Large intestine (tissue), 12 donors: ENCODE data around the gene NR2E3. TPM values are rescaled to one million over a fixed set of nuclear protein-coding genes. Genes with fewer than 3 reads are reported as not detected.

Experiments used
- DNase-seq, 2 donors: peaks; one replicate each; pipeline versions ENCODE4 v3.0.0 to v3.0.0-alpha.2; 2013
- H3K27ac ChIP-seq: one replicate; pipeline ENCODE4 v1.5.1; 2013; ENCODE audit warnings: low read length
- H3K27me3 ChIP-seq: 2 replicates; pipeline ENCODE4 v1.6.1; 2013; ENCODE audit warnings: low read length; ENCODE audit not compliant: control insufficient read depth, insufficient read depth
- H3K36me3 ChIP-seq: 2 replicates; pipeline ENCODE4 v1.6.1; 2013; ENCODE audit warnings: low read length; ENCODE audit not compliant: control insufficient read depth, insufficient read depth
- H3K4me1 ChIP-seq: one replicate; pipeline ENCODE4 v1.6.1; 2013; ENCODE audit warnings: low read length; ENCODE audit not compliant: control insufficient read depth, insufficient read depth
- H3K4me3 ChIP-seq: one replicate; pipeline ENCODE4 v1.5.1; 2013; ENCODE audit warnings: low read length
- H3K9me3 ChIP-seq: one replicate; pipeline ENCODE4 v1.6.1; 2013; ENCODE audit warnings: mild to moderate bottlenecking, low read depth, low read length, moderate library complexity; ENCODE audit not compliant: control insufficient read depth
- WGBS: methylation state at CpG from one replicate; pipeline ENCODE4 v1.1.5; 2013; ENCODE audit warnings: low lambda C conversion rate; ENCODE audit not compliant: insufficient coverage; 5-methylcytosine and 5-hydroxymethylcytosine counted together
- long read RNA-seq, 11 donors: transcript quantifications; one replicate each; lab custom pipeline, GENCODE V29; 2026
- polyA plus RNA-seq: library from polyadenylated mRNA; unstranded; fragments of 120-200 nt; gene quantifications from one replicate; pipeline ENCODE4 v1.2.1, GENCODE V29; 2013

The NR2E3 gene
- polyA plus RNA-seq = 0.54 TPM
- long read RNA-seq, donor 1 = 0 reads
- long read RNA-seq, donor 2 = 0 reads
- long read RNA-seq, donor 3 = 0 reads
- long read RNA-seq, donor 4 = 0 reads
- long read RNA-seq, donor 5 = 0 reads
- long read RNA-seq, donor 6 = 0 reads
- long read RNA-seq, donor 7 = 0 reads
- long read RNA-seq, donor 8 = 0 reads
- long read RNA-seq, donor 9 = 0 reads
- long read RNA-seq, donor 10 = 0 reads
- long read RNA-seq, donor 11 = 0 reads

DNA sequence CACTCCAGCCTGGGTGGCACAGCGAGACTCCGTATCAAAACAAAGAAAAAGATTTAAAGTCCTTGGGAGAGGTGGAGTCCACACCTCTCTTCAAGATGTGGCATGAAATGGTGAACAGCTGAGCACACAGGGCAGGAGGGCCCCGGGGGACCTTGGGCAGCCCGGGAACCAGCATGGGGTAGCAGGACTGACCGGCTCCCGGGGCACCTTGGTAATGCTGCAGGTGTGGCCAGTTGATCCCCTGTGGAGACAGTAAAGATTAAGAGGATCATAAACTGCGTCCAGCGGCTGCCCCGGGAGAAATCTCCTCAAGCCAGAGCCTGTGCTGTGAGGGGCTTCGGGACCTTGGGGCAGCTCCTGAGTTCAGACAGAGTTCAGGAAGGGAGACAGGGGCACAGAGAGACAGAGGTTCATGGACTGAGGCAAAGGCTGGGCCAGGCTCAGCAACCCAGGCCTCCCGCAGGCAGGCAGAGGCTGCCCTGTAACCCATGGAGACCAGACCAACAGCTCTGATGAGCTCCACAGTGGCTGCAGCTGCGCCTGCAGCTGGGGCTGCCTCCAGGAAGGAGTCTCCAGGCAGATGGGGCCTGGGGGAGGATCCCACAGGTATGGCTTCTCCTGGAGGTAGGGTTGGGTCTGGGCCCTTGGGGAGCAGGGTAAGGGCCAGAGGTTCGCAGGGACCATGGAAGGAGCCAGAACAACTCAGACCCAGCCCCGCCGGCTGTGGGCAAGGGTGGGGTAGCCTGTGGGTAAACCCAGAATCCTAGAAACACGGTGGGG is at the start of gene NR2E3:
Gene NR2E3 (plus strand): TSS at position 299 of the 780 bp plus-strand sequence. CDS start 190 bp downstream, at position 489.
- Histone ChIP-seq H3K4me3 (no peak within 1 kb of the TSS), H3K36me3 (no peaks in the 10 kb centered on the region), H3K27ac (no peak within 1 kb of the TSS), H3K4me1 (peaks cover 8% of the 10 kb centered on the region), H3K27me3 (no peaks in the 10 kb centered on the region), H3K9me3 (no peaks in the 10 kb centered on the region)
- no CpG with 5 or more reads among the region's 16 CpGs for WGBS
- DNase-seq = no peak

DNA sequence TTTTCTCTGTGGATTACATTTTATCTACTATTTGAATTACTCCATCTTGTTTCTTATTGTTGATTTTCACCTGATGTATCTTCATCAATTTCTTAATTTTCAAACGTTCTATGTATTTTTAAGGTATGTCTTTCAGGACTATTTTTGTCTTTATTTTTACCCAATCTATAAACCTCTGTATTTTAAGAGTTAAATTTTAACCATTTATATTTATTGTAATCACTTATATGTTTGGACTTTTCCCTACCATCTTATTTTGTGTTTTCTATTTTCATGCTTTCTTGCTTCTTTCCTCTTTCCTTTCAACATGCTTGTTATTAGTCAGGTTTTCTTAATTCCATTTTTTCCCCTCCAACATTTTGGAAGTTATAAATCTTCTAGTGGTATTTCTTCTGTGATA is 49.5 kb upstream of the NR2E3 start:
- Histone ChIP-seq H3K4me1 (peaks cover 48% of the 10 kb centered on the region), H3K9me3 (peaks cover 6% of the 10 kb centered on the region), H3K27me3 (no peaks in the 10 kb centered on the region), H3K36me3 (peaks cover 14% of the 10 kb centered on the region), H3K4me3 (no peak overlapping the region), H3K27ac (peak overlapping the region; percentile 84)
- 100% methylated on average over 1 of the region's 1 CpG for WGBS
- DNase-seq = no peak

DNA sequence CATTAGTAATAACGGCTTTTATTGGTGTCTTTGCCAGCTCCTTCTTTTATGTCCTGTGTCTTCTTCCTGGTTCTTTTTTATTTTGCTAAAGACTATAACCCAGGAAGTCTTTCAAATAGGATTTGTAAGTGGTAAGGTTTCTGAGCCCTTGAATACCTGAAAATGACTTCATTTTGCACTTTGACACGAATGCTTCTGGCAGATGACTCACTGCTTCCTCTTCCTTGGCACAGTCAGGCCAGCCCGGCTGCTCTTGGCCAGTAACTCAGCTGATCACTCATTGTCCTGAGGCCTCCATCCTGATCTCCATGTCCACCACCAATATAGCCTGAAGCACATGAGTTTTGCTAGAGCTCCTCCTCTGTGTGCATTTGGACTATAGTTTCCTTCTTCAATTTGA is 48.7 kb upstream of the NR2E3 start:
- Histone ChIP-seq H3K4me1 (peaks cover 48% of the 10 kb centered on the region), H3K27ac (peak overlapping the region; percentile 84), H3K36me3 (peaks cover 14% of the 10 kb centered on the region), H3K27me3 (no peaks in the 10 kb centered on the region), H3K9me3 (peaks cover 6% of the 10 kb centered on the region), H3K4me3 (no peak overlapping the region)
- DNase-seq = peak; percentile 90 to 93
- 40% methylated on average over 1 of the region's 3 CpGs for WGBS

DNA sequence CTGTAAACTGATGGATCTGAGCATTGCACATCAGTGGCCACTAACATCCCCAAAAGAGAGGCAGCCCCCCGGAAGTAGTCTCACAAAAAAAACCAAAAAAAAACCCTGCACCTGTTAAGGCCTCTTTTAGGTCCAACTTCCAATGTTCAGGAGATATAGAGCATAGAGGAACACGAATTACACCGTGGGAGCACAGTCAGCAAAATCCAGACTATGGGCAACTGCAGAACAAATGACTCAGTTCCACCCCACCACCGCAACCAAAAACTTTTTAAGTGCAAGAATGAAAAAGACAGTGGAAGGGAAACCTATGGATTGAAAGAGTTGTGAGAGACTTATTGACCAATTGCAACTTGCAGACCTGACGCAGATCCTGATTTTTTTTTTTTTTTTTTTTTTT is 42.2 kb upstream of the NR2E3 start:
- WGBS = no CpG with 5 or more reads among the region's 5 CpGs
- H3K36me3 ChIP-seq = peaks cover 18% of the 10 kb centered on the region
- no peak overlapping the region for H3K27ac ChIP-seq
- no peak for DNase-seq
- no peaks in the 10 kb centered on the region for H3K9me3 ChIP-seq
- no peak overlapping the region for H3K4me3 ChIP-seq
- H3K4me1 ChIP-seq = no peaks in the 10 kb centered on the region
- no peaks in the 10 kb centered on the region for H3K27me3 ChIP-seq

DNA sequence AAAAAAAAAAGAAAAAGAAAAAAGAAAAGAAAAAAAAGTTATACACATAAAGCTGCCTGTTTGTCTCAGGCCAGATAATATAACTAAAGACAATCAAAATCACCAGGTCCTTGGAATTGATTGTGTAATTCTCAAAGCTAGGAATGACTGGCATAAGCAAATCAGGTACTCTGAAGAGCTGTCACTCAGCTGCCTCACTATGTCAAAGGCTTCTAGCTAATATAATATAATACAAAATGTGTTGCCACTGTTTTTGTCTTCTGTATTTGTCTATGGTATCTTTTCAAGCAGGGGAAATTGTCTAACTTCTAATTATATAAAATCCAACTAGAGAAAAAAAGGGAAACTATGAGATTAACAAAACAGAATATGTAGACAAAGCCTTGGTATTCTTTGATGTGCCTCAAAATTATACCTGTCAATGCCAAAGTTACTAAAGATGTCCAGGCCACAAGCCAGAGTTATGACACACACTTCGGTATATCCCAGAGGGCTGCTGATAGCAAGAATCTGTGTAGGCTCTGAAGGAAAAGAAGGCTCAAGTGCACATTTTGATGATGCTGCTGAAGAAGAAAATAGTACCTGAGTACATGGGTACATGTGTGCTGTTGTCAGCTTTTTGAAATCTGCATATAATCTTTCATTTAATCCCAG is 37.0 kb upstream of the NR2E3 start:
- Histone ChIP-seq H3K27me3 (no peaks in the 10 kb centered on the region), H3K36me3 (peaks cover 8% of the 10 kb centered on the region), H3K4me3 (no peak overlapping the region), H3K9me3 (no peaks in the 10 kb centered on the region), H3K27ac (no peak overlapping the region), H3K4me1 (no peaks in the 10 kb centered on the region)
- no CpG with 5 or more reads among the region's 1 CpG for WGBS
- DNase-seq = no peak

DNA sequence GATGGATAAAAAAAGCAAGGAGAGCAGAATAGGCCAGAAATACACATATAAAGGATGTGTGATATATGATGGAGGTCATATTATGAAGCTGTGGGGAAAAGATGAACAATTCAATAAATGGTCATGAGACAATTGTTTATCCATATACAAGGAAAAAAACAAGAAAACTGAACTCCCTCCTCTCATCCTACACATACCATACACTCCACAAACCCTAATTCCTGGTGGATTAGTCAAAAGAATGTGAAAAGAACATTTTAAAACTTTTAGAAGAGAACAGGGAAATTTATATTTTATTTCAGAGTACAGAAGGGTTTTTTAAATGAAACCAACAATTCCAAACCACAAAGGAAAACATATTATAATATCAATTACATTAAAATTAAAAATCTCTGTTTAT is 34.5 kb upstream of the NR2E3 start:
- Histone ChIP-seq H3K9me3 (no peaks in the 10 kb centered on the region), H3K4me1 (no peaks in the 10 kb centered on the region)

DNA sequence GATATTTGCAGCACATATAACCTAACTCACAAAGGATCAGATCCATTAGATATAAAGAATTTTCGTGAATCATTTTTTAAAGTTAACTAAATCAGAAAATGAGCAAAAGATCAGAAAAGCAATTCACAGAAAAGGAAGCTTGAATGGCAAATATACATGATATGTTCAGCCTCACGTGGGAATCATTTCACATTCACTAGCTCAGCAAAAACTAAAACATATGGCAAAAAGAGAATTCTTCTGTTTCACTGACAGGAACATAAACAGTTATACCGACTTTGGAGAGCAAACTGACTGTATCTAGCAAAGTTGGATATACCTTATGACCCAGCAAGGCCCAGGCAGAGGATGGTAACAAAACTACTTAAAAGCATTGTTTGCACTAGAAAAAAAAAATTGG is 34.0 kb upstream of the NR2E3 start:
- H3K27ac ChIP-seq = no peak overlapping the region

More for the DNA sequence above, 34.5 kb upstream of the NR2E3 start:
- Histone ChIP-seq H3K4me3 (no peak overlapping the region), H3K36me3 (peaks cover 8% of the 10 kb centered on the region), H3K27me3 (no peaks in the 10 kb centered on the region), H3K27ac (no peak overlapping the region)
- no peak for DNase-seq

DNA sequence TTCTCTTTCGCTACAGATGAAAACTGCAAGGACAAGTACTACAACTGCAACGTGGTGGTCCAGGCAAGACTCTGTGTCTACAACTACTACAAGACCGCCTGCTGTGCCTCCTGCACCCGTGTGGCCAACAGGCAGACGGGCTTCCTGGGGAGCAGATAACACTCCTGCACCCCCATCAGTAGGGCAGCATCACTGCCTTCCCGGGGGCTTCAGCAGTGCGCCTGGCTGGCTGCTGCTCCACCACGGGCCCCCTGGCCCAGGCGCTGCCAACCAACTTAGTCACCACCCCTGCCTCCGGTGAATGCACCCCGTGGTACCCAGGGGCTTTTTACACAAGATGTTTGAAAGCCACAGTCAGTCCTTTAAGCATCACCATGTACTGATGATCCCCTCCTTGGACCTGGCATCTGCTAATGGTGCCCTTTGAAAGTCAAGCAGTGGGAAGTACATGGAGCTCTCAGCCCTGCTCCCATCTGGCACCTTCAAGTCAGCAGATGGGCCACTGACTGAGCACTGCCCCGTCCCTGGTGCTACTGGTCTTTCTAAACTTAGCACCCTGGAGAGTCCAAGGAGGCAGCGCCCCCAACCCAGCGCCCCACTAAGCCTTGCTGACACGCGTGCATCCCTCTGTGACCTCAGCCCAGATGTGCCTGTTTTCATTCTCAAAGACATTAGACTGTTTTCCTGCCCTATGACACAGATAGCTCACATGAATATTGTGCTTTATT is 33.0 kb upstream of the NR2E3 start:
- Histone ChIP-seq H3K27ac (no peak overlapping the region), H3K27me3 (no peaks in the 10 kb centered on the region), H3K4me1 (no peaks in the 10 kb centered on the region), H3K36me3 (no peaks in the 10 kb centered on the region), H3K4me3 (no peak overlapping the region), H3K9me3 (no peaks in the 10 kb centered on the region)
- no CpG with 5 or more reads among the region's 16 CpGs for WGBS
- DNase-seq = no peak

More for the DNA sequence above, 34.0 kb upstream of the NR2E3 start:
- H3K9me3 ChIP-seq = no peaks in the 10 kb centered on the region
- no peaks in the 10 kb centered on the region for H3K4me1 ChIP-seq
- 100% methylated on average over 1 of the region's 3 CpGs for WGBS
- H3K4me3 ChIP-seq = no peak overlapping the region
- DNase-seq = no peak
- H3K36me3 ChIP-seq = peaks cover 7% of the 10 kb centered on the region
- H3K27me3 ChIP-seq = no peaks in the 10 kb centered on the region

DNA sequence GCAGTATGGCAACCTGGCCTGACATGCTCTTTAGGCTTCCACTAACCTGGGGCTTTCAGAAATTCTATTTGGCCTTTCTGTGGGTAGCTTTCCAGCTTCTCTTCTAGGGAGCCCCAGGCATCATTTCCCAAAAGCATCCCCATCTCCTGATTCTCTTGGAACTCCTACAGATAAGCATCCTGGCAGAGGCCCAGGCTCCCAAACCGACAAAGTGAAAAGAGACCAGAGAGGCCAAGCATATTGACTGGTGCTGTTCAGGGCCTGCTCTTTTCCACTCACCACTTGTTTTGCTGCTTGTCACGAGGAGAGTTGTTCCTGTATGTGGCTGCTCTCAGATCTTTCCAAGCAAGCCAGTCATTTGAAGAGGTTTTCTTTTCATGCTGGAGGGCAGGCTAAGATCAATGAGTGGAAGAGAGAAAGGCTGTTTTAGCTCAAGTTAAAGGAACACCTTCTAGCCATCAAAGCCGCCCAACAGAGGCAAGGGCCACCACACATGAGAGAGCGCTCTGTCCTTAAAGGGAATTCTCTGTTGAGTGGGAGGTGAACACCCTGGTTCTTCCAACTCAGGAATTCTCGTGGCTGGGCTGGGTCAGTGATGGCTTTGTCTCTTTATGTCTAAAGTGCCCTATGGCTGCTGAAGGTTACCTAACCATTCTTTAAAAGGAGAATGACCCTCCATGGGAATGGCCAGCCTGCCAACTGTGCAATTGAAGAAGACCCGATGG is 31.1 kb upstream of the NR2E3 start:
- H3K4me3 ChIP-seq = no peak overlapping the region
- no peaks in the 10 kb centered on the region for H3K36me3 ChIP-seq
- no peaks in the 10 kb centered on the region for H3K9me3 ChIP-seq
- no peaks in the 10 kb centered on the region for H3K4me1 ChIP-seq
- H3K27ac ChIP-seq = no peak overlapping the region
- no peak for DNase-seq
- no peaks in the 10 kb centered on the region for H3K27me3 ChIP-seq
- WGBS = 100% methylated on average over 1 of the region's 6 CpGs
